Prostate gland (tissue), 2 donors: ENCODE measurements around the gene FGFBP2. TPM values are rescaled to one million over a fixed set of nuclear protein-coding genes. Genes with fewer than 3 reads are reported as not detected.

Experiments
- DNase-seq: peaks from one replicate; pipeline ENCODE4 v3.0.0-alpha.2; 2019; ENCODE audit warnings: low spot score
- H3K27ac ChIP-seq, 2 donors: fragments of 200-600 bp; sonication (generic); 2 replicates each; pipeline ENCODE4 v1.5.1; 2017 to 2019
- H3K27me3 ChIP-seq: fragments of 200-600 bp; sonication (generic); replicated peaks from 2 replicates; pipeline ENCODE4 v1.5.1; 2019; ENCODE audit not compliant: insufficient read depth
- H3K36me3 ChIP-seq, 2 donors: fragments of 200-600 bp; sonication (generic); 1 replicate in 1 of 2; 2 replicates in 1 of 2; pipeline versions ENCODE4 v1.5.1 to v1.8.1; 2017 to 2019
- H3K4me1 ChIP-seq: fragments of 200-600 bp; sonication (generic); replicated peaks from 2 replicates; pipeline ENCODE4 v1.5.1; 2019
- H3K4me3 ChIP-seq, 2 donors: fragments of 200-600 bp; sonication (generic); 2 replicates each; pipeline ENCODE4 v1.5.1; 2017 to 2019
- H3K9me3 ChIP-seq: fragments of 200-600 bp; sonication (generic); 2 replicates; pipeline ENCODE4 v1.5.1; 2017
- CTCF ChIP-seq, 4 experiments: fragments of 200-600 bp in 2 of 4; fragments of 450-650 bp in 2 of 4; sonication (generic) in 2 of 4; IDR thresholded peaks; 1 replicate in 3 of 4; 2 replicates in 1 of 4; pipeline ENCODE4 v1.5.1; 2016 to 2019; ENCODE audit warnings: antibody characterized with exemption in 4 of 4, mild to moderate bottlenecking in 2 of 4, moderate library complexity in 2 of 4
- POLR2A ChIP-seq: fragments of 450-650 bp; IDR thresholded peaks from one replicate; pipeline ENCODE4 v1.6.1; 2016; ENCODE audit warnings: antibody characterized with exemption, mild to moderate bottlenecking
- POLR2AphosphoS5 ChIP-seq: sonication (generic); formaldehyde crosslinking; IDR thresholded peaks from one replicate; pipeline ENCODE4 v1.6.1; 2017; ENCODE audit warnings: antibody characterized with exemption
- whole genome bisulfite sequencing: methylation state at CpG from one replicate; pipeline ENCODE4 v1.1.5; 2018; 5-methylcytosine and 5-hydroxymethylcytosine counted together
- intact Hi-C: fragments of 100-400 bp; cut with DNase I; formaldehyde crosslinking; loops from one replicate; pipeline ENCODE4 v1.14.2; 2022
- total RNA-seq, 2 donors: library from RNA; depleted of rRNA; stranded (reverse); fragments of >200 nt; gene quantifications; one replicate each; pipeline ENCODE4 v1.1.0, GENCODE V29; 2016

Gene FGFBP2
- total RNA-seq, 2 donors from 2014 or later = 78.8 TPM; not detected in 1

- intact Hi-C loops = loop anchor here (5.0 kb wide), 3 partner anchors 149 to 474 kb away; no protein-coding TSS in a partner anchor
- TF ChIP-seq POLR2AphosphoS5 (no peak), CTCF (IDR thresholded peaks at IDR 0.05) (peak; percentile 77 to 93 (median 90))
- Histone ChIP-seq H3K4me1 (no peaks in the 10 kb centered on the region), H3K27me3 (no peaks in the 10 kb centered on the region), H3K9me3 (no peaks in the 10 kb centered on the region), H3K27ac (no peak overlapping the region), H3K36me3 (no peaks in the 10 kb centered on the region), H3K4me3 (no peak overlapping the region)
- WGBS = 61% methylated on average over 9 of the region's 9 CpGs
- peak; percentile 70 for DNase-seq
Observed at GRCh38 chr4:15956179-15956850, 6.7 kb downstream of the FGFBP2 start.

- Histone ChIP-seq H3K4me3 (no peak overlapping the region), H3K9me3 (no peaks in the 10 kb centered on the region), H3K4me1 (no peaks in the 10 kb centered on the region), H3K27me3 (no peaks in the 10 kb centered on the region), H3K36me3 (no peaks in the 10 kb centered on the region), H3K27ac (no peak overlapping the region)
- no peak for TF ChIP-seq POLR2A
- TF ChIP-seq POLR2AphosphoS5 = no peak
- TF ChIP-seq CTCF (IDR thresholded peaks at IDR 0.05) = no peak
- WGBS = 94% methylated on average over 3 of the region's 3 CpGs
- DNase-seq = no peak
- intact Hi-C loops = loop anchor here (5.0 kb wide), 3 partner anchors 148 to 473 kb away; no protein-coding TSS in a partner anchor
Observed at GRCh38 chr4:15955670-15956069, 7.3 kb downstream of the FGFBP2 start.

- H3K27ac ChIP-seq = no peak overlapping the region
- H3K4me1 ChIP-seq = no peaks in the 10 kb centered on the region
- WGBS = 79% methylated on average over 5 of the region's 5 CpGs
- DNase-seq = no peak
- intact Hi-C loops = no loop called here
- TF ChIP-seq POLR2A = no peak
- TF ChIP-seq CTCF (IDR thresholded peaks at IDR 0.05) = no peak
- no peak for TF ChIP-seq POLR2AphosphoS5
- no peaks in the 10 kb centered on the region for H3K27me3 ChIP-seq
- H3K36me3 ChIP-seq = no peaks in the 10 kb centered on the region
- H3K9me3 ChIP-seq = no peaks in the 10 kb centered on the region
- no peak overlapping the region for H3K4me3 ChIP-seq
Observed at GRCh38 chr4:15953625-15954024, 9.3 kb downstream of the FGFBP2 start.

- intact Hi-C loops = no loop called here
- no peaks in the 10 kb centered on the region for H3K36me3 ChIP-seq
- no peak overlapping the region for H3K4me3 ChIP-seq
- H3K9me3 ChIP-seq = no peaks in the 10 kb centered on the region
- no peaks in the 10 kb centered on the region for H3K4me1 ChIP-seq
- no peak for DNase-seq
- H3K27me3 ChIP-seq = no peaks in the 10 kb centered on the region
- H3K27ac ChIP-seq = no peak overlapping the region
- TF ChIP-seq POLR2A (no peak), POLR2AphosphoS5 (no peak), CTCF (IDR thresholded peaks at IDR 0.05) (no peak)
Observed at GRCh38 chr4:15951781-15952180, 11.2 kb downstream of the FGFBP2 start.

GRCh38 chr4:15948826-15949225 is 14.1 kb downstream of the FGFBP2 start:
- Histone ChIP-seq H3K27ac (no peak overlapping the region), H3K36me3 (no peaks in the 10 kb centered on the region), H3K27me3 (no peaks in the 10 kb centered on the region), H3K4me1 (no peaks in the 10 kb centered on the region), H3K9me3 (no peaks in the 10 kb centered on the region), H3K4me3 (no peak overlapping the region)
- 95% methylated on average over 9 of the region's 9 CpGs for WGBS
- no peak for TF ChIP-seq CTCF (IDR thresholded peaks at IDR 0.05)
- no peak for TF ChIP-seq POLR2A
- no peak for TF ChIP-seq POLR2AphosphoS5
- no peak for DNase-seq
- intact Hi-C loops = no loop called here
